Measurements from ENCODE around the gene HS3ST6.

The HS3ST6 gene

GRCh38 chr16:1947369-1947670 lies 29.1 kb upstream of the HS3ST6 start:
- FAIRE-seq (no peak), DNase-seq (ENCODE audit: insufficient read length, low spot score) (no peak)
- TF ChIP-seq PAX5 (IDR thresholded peaks at IDR 0.05; ENCODE audit: insufficient read depth, low read length, severe bottlenecking) (no peak), SPI1 (IDR thresholded peaks at IDR 0.05; ENCODE audit: low read depth, low read length) (no peak), POU2F2 (IDR thresholded peaks at IDR 0.05; ENCODE audit: low read depth, low read length) (no peak), POLR2AphosphoS5 (IDR thresholded peaks at IDR 0.05; ENCODE audit: low read depth, low read length) (no peak), TAF1 (IDR thresholded peaks at IDR 0.05; ENCODE audit: low read depth, low read length) (no peak), POLR2A (IDR thresholded peaks at IDR 0.05; ENCODE audit: low read depth, low read length) (no peak)

DNA sequence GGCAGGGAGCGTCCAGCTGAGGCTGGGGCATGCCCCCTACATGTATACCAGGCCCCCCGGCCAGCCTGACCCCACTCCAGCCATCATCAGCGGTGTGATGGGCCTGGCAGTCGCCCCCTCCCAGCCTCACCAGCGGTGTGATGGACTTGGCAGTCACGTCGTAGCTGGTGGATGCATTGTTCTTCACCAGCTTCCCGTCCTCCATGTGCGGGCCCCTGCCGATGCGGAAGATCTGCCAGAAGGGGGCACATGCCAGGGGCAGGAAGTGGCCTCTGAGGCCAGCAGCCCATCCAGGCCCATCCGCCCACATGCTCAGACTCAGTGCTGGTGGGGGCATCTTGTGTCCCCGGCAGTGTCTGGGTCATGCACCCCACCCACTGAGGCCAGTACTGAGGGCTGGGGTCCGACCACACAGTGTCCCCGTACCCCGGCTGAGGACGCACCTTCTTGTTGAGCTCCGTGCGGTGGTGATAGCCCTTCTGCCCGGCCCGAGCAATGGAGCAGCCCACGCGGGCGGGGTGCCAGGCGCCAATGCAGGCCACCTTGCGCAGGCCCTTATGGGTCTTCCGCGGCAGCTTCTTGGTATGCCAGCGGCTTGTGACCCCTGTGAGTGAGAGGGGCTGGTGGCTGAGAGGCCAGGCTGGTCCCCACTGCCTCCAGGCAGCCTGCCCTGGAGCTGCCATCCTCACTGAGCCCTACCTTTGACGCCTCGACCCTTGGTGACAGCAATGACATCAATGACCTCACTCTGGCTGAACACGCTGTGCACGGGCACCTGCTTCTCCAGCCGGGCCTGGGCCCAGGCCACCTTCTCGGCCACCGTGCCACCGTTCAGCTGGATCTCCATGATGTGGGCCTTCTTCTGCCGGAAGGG lies 28.5 kb upstream of the HS3ST6 start:
- DNase-seq (ENCODE audit: insufficient read length, low spot score) = no peak
- no peak for TF ChIP-seq POLR2AphosphoS5 (IDR thresholded peaks at IDR 0.05; ENCODE audit: low read depth, low read length)
- no peak for TF ChIP-seq SPI1 (IDR thresholded peaks at IDR 0.05; ENCODE audit: low read depth, low read length)
- no peak for TF ChIP-seq TAF1 (IDR thresholded peaks at IDR 0.05; ENCODE audit: low read depth, low read length)
- TF ChIP-seq PAX5 (IDR thresholded peaks at IDR 0.05; ENCODE audit: insufficient read depth, low read length, severe bottlenecking) = no peak
- no peak for TF ChIP-seq POLR2A (IDR thresholded peaks at IDR 0.05; ENCODE audit: low read depth, low read length)
- TF ChIP-seq POU2F2 (IDR thresholded peaks at IDR 0.05; ENCODE audit: low read depth, low read length) = no peak
- no peak for FAIRE-seq

DNA sequence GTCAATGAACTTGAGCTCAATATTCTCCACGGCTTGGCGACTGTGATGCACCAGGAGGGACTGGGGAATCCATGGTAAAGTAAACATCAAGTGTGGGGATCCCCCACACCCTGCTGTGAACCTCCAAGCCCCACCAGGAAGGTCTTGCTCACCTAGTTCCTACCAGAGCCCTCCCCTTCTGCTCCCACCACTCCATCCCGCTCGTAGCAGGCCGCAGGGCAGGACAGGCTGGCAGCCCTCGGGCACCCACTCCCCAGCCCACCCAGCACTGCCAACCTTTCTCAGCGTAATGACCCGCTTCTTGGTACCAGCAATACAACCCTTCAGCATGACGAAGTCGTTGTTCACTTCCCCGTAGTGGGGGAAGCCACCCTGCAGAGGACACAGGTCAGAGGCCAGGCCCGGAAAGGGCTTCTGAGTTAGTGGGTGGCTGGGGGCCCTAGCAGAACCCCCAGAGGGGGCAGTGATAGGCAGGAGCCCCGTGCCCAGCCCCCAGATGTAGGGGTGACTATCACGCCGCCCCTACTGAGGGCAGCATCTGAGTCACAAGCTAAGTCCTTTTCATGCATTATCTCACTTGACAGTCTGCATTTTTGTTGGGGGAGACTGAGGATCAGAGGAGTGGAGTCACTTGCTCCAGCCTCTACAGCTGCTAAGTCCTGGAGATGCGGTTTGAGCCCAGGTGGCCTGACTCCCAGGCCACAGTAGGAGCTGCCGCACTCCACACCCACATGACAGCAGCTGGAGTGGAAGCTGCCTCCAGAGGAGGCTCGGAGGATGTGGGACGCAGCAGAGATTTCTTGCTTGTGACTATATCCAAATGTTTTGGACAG lies 27.6 kb upstream of the HS3ST6 start:
- FAIRE-seq (no peak), DNase-seq (ENCODE audit: insufficient read length, low spot score) (no peak)
- TF ChIP-seq POLR2AphosphoS5 (IDR thresholded peaks at IDR 0.05; ENCODE audit: low read depth, low read length) (no peak), SPI1 (IDR thresholded peaks at IDR 0.05; ENCODE audit: low read depth, low read length) (no peak), POU2F2 (IDR thresholded peaks at IDR 0.05; ENCODE audit: low read depth, low read length) (no peak), POLR2A (IDR thresholded peaks at IDR 0.05; ENCODE audit: low read depth, low read length) (no peak), PAX5 (IDR thresholded peaks at IDR 0.05; ENCODE audit: insufficient read depth, low read length, severe bottlenecking) (no peak), TAF1 (IDR thresholded peaks at IDR 0.05; ENCODE audit: low read depth, low read length) (no peak)

DNA sequence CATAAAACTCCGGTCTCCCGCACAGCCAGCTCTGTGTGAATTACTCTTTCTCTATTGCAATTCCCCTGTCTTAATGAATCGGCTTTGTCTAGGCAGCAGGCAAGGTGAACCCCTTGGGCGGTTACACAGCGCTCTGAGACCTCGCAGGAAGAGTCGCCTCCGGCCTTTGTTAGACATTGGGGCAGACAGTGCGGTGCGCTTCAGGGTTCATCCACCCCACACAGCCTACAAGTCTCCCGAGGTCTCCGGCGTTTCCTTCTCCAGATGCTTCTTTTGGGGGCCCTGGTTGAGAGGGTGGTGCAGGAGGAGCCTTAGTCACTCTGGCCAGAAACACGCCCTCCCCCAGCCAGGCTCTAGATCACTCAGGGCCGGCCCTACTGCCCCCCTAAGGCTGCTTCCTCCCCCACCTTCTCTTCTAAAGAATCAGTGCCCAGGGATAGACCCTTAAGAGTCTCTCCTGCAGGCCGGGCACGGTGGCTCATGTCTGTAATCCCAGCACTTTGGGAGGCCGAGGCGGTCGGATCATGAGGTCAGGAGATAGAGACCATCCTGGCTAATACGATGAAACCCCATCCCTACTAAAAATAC lies 26.5 kb upstream of the HS3ST6 start:
- FAIRE-seq = no peak
- TF ChIP-seq POLR2A (IDR thresholded peaks at IDR 0.05; ENCODE audit: low read depth, low read length) (no peak), POU2F2 (IDR thresholded peaks at IDR 0.05; ENCODE audit: low read depth, low read length) (no peak), POLR2AphosphoS5 (IDR thresholded peaks at IDR 0.05; ENCODE audit: low read depth, low read length) (no peak), PAX5 (IDR thresholded peaks at IDR 0.05; ENCODE audit: insufficient read depth, low read length, severe bottlenecking) (no peak), TAF1 (IDR thresholded peaks at IDR 0.05; ENCODE audit: low read depth, low read length) (no peak), SPI1 (IDR thresholded peaks at IDR 0.05; ENCODE audit: low read depth, low read length) (no peak)
- no peak for DNase-seq (ENCODE audit: insufficient read length, low spot score)

DNA sequence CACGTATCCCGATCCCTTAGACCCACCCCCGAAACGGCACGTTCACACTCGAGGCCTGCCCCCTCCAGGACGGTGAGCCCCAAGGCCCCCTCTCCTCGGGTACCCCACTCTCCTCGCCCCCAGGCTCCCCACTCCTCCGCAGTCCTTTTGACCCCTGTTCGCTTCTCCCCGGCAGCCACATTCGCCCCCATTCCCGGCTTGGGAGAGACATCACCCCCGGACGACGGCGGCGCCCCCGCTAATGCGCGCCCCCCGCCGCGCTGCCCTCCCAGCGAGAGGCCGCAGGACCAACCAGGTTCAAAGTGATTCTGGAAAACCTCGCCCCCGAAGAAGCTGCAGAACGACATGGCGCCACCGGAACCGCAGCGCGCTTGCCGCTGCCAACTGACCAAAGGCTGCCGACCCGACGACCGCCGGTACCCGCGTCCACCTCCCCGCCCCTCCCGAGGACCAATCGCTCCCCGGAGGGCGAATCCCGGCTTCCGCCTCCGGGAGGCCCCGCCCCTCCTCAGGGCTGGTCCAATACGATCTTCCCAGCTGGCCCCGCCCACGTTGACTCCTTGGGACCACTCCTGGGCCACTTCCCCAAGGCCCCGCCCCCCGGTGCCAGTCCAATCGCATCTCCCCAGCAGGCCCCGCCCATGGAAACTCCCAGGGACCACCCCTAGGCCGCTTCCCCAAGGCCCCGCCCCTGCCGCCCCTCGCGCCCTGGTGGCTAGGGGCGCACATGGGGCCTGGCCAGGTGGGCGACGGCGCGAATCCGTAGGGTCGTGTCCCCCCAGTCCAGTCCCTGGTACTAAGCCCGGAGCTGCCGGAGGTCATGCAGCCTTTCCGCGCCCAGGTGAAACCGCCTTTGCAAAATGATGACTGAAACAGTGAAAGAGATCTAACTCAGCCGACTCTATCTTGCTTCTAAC lies 24.9 kb upstream of the HS3ST6 start, which contains the start of gene MSRB1:
Gene MSRB1 (minus strand): TSS at position 390 of the 917 bp plus-strand sequence. CDS start 43 bp downstream, at position 347.
- DNase-seq (ENCODE audit: insufficient read length, low spot score) (peak; percentile 100), FAIRE-seq (peak; percentile 98)
- peak; percentile 57; the same call in 1 of the 2 replicates for TF ChIP-seq POLR2A (IDR thresholded peaks at IDR 0.05; ENCODE audit: low read depth, low read length)
- TF ChIP-seq POLR2AphosphoS5 (IDR thresholded peaks at IDR 0.05; ENCODE audit: low read depth, low read length) = peak; percentile 55; the same call in 1 of the 2 replicates
- TF ChIP-seq SPI1 (IDR thresholded peaks at IDR 0.05; ENCODE audit: low read depth, low read length) = peak; percentile 52
- TF ChIP-seq TAF1 (IDR thresholded peaks at IDR 0.05; ENCODE audit: low read depth, low read length) = no peak

DNA sequence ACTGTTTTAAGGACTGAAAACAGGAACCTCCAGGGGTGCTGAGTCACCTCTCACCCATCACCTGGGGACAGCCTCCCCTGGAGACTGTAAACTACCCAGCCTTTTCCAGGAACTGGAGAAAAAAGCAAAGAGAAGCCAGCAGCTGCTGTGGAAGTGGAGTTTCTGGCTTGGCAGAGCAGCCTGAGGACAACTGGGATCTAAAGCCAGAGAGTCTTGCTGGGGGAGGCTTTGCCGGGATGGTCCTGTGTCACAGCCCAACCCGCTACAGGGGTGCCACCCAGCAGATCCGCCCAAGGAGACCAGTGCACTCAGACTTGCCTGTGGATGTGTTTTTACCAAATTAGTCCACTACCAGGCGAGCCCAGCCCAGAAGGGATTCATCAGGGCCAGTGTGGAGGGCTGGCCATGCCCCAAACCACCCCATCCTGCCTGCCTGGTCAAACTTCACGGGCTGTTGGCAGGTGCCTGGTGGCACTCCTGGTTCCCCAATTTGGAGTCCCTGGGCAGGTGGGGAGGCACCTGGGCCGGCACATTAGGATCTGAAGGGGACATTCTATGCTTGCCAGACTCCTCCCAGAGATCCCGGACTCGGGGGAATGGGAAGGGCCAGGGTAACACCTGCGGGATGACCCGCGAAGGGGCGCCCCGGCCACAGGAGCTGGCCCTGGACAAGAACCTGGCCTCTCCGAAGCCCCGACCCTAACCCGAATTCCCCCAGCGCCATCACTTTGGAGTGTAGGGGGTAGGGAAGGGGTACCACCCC lies 24.0 kb upstream of the HS3ST6 start:
- no peak for TF ChIP-seq TAF1 (IDR thresholded peaks at IDR 0.05; ENCODE audit: low read depth, low read length)
- 0 out of 2 replicates have a peak, but pooled peaks have one; percentile 23 for TF ChIP-seq SPI1 (IDR thresholded peaks at IDR 0.05; ENCODE audit: low read depth, low read length)
- FAIRE-seq (peak; percentile 81), DNase-seq (ENCODE audit: insufficient read length, low spot score) (no peak)

- TF ChIP-seq TAF1 (IDR thresholded peaks at IDR 0.05; ENCODE audit: low read depth, low read length) (no peak), SPI1 (IDR thresholded peaks at IDR 0.05; ENCODE audit: low read depth, low read length) (no peak), POU2F2 (IDR thresholded peaks at IDR 0.05; ENCODE audit: low read depth, low read length) (no peak), POLR2AphosphoS5 (IDR thresholded peaks at IDR 0.05; ENCODE audit: low read depth, low read length) (no peak), POLR2A (IDR thresholded peaks at IDR 0.05; ENCODE audit: low read depth, low read length) (no peak), PAX5 (IDR thresholded peaks at IDR 0.05; ENCODE audit: insufficient read depth, low read length, severe bottlenecking) (no peak)
These were observed 23.2 kb upstream of the HS3ST6 start for GRCh38 chr16:1941162-1942046.

More at GRCh38 chr16:1941162-1942046, 23.2 kb upstream of the HS3ST6 start:
- FAIRE-seq = no peak
- DNase-seq (ENCODE audit: insufficient read length, low spot score) = no peak

Measured in GM12891 (cell line).